GM18499 (cell line): Measurements from ENCODE around the gene WDR20.

ENCODE experiments used
- ATAC-seq: cut with Tn5 transposase; IDR thresholded peaks from one replicate; pipeline ENCODE4 v1.9.1; 2021; ENCODE audit warnings: moderate number of reproducible peaks; ENCODE audit not compliant: insufficient read depth, unreplicated experiment

WDR20 gene

GRCh38 chr14:102192840-102193502, 53.3 kb downstream of the WDR20 start:
- ATAC-seq, result no peak

DNA sequence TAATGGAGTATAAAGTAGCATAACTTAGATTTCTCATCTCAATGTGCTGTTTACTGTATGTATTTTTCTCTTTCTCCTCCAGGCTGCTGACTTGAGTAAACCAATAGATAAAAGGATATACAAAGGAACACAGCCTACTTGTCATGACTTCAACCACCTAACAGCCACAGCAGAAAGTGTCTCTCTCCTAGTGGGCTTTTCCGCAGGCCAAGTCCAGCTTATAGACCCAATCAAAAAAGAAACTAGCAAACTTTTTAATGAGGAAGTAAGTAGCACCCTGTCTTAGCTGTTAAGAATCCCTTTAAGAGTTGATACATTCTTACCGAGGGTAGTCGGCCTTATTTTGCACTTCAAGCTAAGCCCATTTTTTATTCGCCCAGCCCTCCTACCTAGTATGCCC, 55.2 kb downstream of the WDR20 start:
- no peak for ATAC-seq

DNA sequence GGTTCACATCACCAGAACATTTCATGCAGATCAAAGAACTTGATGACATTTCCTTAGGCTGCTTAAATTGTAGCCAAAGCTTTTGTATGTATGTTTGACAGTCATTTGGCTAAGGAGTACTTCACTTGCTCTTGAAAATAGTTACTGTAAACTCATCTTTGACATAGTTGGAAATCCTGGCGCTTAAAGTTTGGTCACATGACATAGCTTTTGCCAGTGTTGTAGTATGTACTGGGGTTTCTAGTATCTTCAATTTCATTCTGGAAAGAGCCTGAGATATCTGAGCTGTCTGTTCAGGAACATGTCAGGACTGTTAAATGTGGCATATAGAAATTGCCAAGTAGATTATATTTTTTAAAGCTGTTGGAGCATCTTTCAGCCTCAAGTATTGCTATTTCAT, 55.7 kb downstream of the WDR20 start:
- no peak for ATAC-seq

DNA sequence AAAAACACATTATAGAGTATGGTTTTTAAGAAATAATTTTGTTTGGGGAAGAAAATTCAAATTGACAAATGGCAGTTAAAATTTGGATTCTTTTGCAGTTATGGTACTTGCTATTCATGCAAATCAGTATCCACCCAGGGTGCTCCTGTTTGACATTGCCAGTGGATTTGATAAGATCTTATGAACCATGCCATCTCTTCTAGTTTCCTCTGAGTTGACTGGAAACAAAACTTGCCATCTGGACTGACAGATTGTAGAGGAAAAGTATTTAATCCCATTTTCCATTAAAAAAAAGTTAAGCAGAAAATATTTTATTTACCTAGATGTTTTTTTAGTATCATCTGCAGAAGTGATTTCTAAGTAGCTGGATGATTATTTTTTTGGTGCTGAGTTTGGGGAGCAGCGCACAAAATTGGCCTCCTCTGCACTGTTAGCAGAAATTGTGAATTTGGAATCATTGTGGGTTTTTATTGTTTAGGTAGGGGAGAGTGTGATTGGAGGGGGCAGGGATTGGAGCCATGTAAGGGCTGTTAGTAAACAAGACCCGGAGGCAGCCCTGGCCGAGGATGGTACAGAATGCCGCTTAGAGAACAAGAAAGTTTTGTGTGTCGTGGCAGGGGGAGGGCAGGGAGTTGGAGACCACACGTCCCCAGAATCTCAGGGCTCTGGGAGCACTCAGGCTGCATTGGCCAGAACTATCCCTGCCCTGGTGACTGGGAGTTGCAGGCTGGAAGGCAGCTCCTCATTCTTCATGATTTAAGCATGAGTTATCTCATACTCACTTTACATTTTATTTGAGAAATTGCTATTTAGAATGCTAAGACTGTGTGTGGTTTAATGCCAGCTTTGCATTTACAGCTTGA, 56.6 kb downstream of the WDR20 start:
- ATAC-seq, result no peak

GRCh38 chr14:102196902-102197230, 57.2 kb downstream of the WDR20 start:
- ATAC-seq, result no peak

- ATAC-seq, result no peak
Observed at GRCh38 chr14:102197317-102197853, 57.7 kb downstream of the WDR20 start.

DNA sequence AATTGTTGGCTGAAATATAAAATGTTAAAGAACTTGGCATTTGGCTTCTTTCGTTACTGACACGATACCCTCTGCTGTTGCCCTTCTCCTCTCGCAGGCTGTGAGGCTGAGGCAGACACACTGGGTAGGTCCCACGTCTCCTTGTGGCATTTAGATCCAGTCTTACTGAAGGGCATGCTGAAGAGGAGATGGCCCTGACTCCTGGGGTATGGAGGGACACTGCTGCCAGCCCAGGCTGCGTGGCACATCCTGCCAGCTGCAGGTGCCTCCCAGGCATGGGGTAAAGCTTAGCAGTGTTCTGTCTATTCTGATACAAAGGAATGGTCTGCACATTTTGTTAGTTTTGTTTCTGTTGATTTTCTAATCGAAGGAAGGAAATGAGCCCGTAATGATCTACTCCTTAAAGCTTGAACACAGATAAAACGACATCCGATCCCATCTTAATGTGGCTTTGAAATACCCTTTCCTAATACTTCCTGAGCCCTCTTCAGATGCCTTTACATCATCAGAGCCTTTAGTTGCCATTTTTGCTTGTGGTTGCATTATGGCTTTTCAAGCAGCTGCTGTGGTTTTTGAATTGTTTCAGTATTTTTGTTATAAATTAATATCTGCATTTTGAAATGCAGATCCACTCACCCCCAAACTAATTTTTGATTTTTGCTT, 61.1 kb downstream of the WDR20 start:
- no peak for ATAC-seq

- no peak for ATAC-seq
Observed at GRCh38 chr14:102201353-102201738, 61.6 kb downstream of the WDR20 start.

GRCh38 chr14:102201776-102202175, 62.1 kb downstream of the WDR20 start:
- ATAC-seq, result no peak

GRCh38 chr14:102202944-102203343, 63.2 kb downstream of the WDR20 start:
- no peak for ATAC-seq

GRCh38 chr14:102203382-102203781, 63.7 kb downstream of the WDR20 start:
- no peak for ATAC-seq

DNA sequence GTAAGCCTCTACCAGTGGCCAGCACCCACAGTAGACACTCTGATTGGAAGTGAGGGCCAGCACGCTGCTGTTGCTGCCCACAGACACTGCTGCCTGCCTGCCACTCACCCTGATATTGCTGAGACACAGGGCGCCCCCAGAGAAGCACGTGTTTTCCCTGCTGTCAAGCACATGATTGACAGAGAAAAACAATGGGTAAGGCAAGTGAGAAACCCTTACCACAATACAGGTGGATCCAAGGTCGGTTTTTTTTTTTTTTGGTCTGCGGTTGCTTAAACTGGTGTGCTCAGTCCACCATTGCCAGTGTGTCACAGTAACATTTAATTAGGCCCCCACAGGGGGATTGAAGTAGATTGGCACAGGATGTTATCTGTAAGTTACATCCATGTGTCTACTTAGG, 65.9 kb downstream of the WDR20 start:
- no peak for ATAC-seq

DNA sequence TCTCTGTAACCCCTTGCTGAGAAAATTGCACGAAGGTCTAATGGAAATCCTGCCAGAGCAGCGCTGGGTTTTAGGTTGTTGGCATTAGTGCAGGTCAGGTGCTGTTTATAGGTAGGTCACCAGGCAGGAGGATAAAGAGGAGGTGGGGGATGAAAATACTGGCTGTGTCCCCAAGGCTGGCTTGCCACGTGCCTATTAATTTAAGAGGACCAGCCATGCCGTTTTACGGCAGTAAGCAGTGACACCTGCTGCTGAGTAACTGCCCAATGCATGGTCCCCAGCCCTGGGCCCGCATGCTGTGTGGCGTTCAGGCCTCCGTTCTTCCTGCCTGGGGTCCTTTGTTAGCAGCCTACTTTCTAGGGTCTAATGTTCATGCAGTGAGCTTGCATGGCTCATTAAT, 67.2 kb downstream of the WDR20 start:
- ATAC-seq, result no peak

DNA sequence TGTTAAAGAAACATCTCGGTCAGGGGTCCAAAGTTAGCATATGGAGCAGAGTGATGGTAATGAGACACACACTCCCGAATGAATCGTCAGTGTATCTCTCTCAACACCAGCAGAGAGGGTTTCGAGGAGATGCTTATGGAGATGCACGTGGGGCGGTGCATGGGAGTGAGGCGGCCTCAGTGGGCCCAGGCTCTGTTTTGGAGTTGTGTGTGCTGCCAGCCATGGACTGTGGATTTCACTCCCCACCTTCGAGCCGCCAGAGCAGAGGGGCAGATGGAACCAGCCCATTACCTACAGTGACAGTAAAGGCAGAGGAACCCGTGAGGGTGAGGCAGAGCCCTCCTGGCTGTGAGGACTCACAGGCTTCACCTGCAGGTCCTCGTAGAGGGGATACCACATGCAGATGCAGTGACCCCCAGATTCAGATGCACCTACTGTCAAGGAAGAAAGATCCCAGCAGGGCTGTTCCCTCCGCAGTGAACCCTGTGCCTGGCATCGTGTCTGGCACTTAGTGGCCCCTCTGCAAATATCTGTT, 68.2 kb downstream of the WDR20 start:
- no peak for ATAC-seq

GRCh38 chr14:102208741-102209140, 69.0 kb downstream of the WDR20 start:
- no peak for ATAC-seq

DNA sequence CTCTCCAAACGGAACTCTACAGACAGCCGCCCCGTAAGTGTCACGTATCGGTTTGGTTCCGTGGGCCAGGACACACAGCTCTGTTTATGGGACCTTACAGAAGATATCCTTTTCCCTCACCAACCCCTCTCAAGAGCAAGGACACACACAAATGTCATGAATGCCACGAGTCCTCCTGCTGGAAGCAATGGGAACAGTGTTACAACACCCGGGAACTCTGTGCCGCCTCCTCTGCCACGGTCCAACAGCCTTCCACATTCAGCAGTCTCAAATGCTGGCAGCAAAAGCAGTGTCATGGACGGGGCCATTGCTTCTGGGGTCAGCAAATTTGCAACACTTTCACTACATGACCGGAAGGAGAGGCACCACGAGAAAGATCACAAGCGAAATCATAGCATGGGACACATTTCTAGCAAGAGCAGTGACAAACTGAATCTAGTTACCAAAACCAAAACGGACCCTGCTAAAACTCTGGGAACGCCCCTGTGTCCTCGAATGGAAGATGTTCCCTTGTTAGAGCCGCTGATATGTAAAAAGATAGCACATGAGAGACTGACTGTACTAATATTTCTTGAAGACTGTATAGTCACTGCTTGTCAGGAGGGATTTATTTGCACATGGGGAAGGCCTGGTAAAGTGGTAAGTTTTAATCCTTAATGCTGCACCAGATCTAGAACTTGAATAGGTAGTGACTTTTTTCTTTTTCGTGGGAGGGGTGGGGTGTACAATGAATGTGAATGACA, 69.7 kb downstream of the WDR20 start:
- no peak for ATAC-seq

- no peak for ATAC-seq
Observed at GRCh38 chr14:102210421-102211042, 70.8 kb downstream of the WDR20 start.

GRCh38 chr14:102211240-102211639, 71.5 kb downstream of the WDR20 start:
- ATAC-seq, result no peak

GRCh38 chr14:102212356-102212755, 72.7 kb downstream of the WDR20 start:
- no peak for ATAC-seq

DNA sequence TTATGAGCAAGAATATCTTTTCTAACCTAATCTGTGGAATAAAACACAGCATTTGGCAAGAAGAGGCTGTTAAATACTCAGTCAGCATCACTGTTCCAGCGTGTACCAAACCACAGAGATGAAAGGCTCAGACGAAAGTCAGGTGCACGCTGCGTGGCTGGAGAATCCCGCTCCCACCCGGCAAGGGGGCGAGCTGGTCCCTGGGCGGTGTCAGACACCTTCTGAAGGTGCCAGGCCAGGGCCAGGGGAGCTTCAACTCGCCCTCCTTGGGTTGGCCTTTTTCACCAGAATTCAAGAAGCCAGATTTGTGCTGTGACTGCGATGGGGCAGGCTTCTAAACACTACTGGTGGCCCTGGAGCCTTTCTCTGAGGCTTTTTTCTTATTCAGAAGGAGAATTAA, 73.1 kb downstream of the WDR20 start:
- no peak for ATAC-seq
